KMS-11 (cell line): ENCODE data around the gene ABLIM1.

Experiments used
- H2AFZ ChIP-seq: fragments of 200-600 bp; sonication (generic); 2 replicates; pipeline ENCODE4 v1.6.1; 2016; ENCODE audit warnings: antibody characterized with exemption, mixed run types, low read depth
- H3K27ac ChIP-seq: fragments of 200-600 bp; sonication (generic); 2 replicates; pipeline ENCODE4 v1.6.1; 2016; ENCODE audit warnings: mild to moderate bottlenecking, mixed run types
- H3K27me3 ChIP-seq: fragments of 200-600 bp; sonication (generic); 2 replicates; pipeline ENCODE4 v1.6.1; 2017; ENCODE audit warnings: mild to moderate bottlenecking, low read depth, mixed run types, moderate library complexity; ENCODE audit not compliant: insufficient read depth
- H3K36me3 ChIP-seq: fragments of 200-600 bp; sonication (generic); 2 replicates; pipeline ENCODE4 v1.6.1; 2017; ENCODE audit warnings: mild to moderate bottlenecking, mixed run types; ENCODE audit not compliant: insufficient read depth
- H3K4me1 ChIP-seq: fragments of 200-600 bp; sonication (generic); 2 replicates; pipeline ENCODE4 v1.6.1; 2016; ENCODE audit warnings: mild to moderate bottlenecking, low read depth, mixed run types; ENCODE audit not compliant: poor library complexity, severe bottlenecking
- H3K4me2 ChIP-seq: fragments of 200-600 bp; sonication (generic); 2 replicates; pipeline ENCODE4 v1.7.0; 2016; ENCODE audit warnings: mild to moderate bottlenecking, mixed run types
- H3K4me3 ChIP-seq: fragments of 200-600 bp; sonication (generic); IDR thresholded peaks from 2 replicates; pipeline ENCODE4 v1.6.1; 2017; ENCODE audit warnings: low read depth, low read length, mixed read lengths; ENCODE audit not compliant: insufficient read depth
- H3K79me2 ChIP-seq: fragments of 200-600 bp; sonication (generic); 2 replicates; pipeline ENCODE4 v1.6.1; 2016; ENCODE audit warnings: low read depth, mixed run types; ENCODE audit not compliant: insufficient read depth
- H3K9ac ChIP-seq: fragments of 200-600 bp; sonication (generic); 2 replicates; pipeline ENCODE4 v1.6.1; 2016; ENCODE audit warnings: mild to moderate bottlenecking, mixed run types
- H4K20me1 ChIP-seq: fragments of 200-600 bp; sonication (generic); 2 replicates; pipeline ENCODE4 v1.6.1; 2016; ENCODE audit warnings: mild to moderate bottlenecking, mixed run types; ENCODE audit not compliant: insufficient read depth
- TF ChIP-seq, protein P1 (sequence below): fragments of 200-600 bp; sonication (generic); conservative IDR thresholded peaks from 2 replicates; pipeline ENCODE4 v1.6.1; 2017; ENCODE audit warnings: low read depth, mild to moderate bottlenecking, antibody characterized with exemption, low read length, moderate library complexity, mixed read lengths

Gene ABLIM1

DNA sequence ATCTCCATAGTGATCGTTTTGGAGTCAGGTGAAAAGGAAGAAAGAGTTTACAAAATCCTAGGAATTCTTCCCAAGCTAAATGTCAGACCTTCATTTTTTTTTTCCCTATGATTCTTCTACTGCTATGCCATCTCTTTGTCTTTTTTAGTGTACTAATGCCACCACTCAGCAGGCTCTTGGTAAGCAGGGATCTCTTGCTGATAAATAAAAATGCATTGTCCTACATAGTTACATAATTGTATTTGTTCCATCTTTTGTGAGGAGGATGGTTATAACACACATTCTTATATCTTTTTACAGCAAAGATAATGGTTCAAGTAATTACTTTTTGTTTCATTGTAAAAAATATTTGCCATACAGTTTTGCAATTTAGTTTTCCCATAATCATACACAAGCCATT lies 217.0 kb downstream of the ABLIM1 start:
- TF ChIP-seq, protein P1, sequence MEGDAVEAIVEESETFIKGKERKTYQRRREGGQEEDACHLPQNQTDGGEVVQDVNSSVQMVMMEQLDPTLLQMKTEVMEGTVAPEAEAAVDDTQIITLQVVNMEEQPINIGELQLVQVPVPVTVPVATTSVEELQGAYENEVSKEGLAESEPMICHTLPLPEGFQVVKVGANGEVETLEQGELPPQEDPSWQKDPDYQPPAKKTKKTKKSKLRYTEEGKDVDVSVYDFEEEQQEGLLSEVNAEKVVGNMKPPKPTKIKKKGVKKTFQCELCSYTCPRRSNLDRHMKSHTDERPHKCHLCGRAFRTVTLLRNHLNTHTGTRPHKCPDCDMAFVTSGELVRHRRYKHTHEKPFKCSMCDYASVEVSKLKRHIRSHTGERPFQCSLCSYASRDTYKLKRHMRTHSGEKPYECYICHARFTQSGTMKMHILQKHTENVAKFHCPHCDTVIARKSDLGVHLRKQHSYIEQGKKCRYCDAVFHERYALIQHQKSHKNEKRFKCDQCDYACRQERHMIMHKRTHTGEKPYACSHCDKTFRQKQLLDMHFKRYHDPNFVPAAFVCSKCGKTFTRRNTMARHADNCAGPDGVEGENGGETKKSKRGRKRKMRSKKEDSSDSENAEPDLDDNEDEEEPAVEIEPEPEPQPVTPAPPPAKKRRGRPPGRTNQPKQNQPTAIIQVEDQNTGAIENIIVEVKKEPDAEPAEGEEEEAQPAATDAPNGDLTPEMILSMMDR, result no peak
- H3K4me3 ChIP-seq, result no peak overlapping the region

DNA sequence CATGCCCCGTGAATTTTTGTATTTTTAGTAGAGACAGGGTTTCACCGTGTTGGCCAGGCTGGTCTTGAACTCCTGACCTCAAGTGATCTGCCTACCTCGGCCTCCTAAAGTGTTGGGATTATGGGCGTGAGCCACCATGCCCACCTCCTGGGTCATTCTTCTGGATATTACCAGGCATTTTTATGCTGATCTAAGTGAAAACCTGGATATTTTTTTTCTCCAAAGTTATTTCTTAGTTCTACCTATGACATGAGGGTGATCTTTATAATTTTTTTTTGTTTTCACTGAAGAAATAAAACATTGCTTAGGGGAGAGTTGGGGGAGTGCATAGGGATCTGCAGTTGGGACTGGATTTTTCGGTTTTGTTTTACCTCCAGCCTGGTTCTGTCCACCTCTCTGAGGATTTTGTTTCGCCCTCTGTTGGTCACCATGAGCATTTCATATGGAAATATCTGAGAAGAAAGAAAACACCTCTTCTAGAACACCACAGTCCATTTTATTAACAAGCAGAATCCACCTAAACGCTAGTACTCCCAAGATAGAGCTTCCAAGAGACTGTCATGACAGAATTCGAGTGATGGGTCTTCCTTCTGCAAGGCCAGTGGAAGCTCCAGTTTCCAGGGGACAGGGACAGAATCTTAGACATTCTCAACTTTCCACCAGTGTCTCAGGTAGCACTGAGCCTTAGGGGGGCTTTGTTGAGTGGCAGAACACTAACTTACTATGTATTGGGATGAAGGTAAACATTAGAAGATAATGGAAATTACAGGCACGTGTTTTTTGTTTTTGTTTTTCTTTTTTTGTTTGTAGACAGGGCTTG lies 220.4 kb downstream of the ABLIM1 start:
- Histone ChIP-seq H3K79me2 (no peaks in the 10 kb centered on the region), H3K4me1 (no peaks in the 10 kb centered on the region), H4K20me1 (no peaks in the 10 kb centered on the region), H3K36me3 (no peaks in the 10 kb centered on the region), H3K4me2 (no peak overlapping the region), H3K27ac (no peak overlapping the region), H3K4me3 (no peak overlapping the region), H3K9ac (no peak overlapping the region), H3K27me3 (no peaks in the 10 kb centered on the region), H2AFZ (no peak overlapping the region)
- TF ChIP-seq, protein P1, result peak; percentile 54; the same call in 1 of the 2 replicates

More for the DNA sequence above, 217.0 kb downstream of the ABLIM1 start:
- Histone ChIP-seq H3K27me3 (no peaks in the 10 kb centered on the region), H4K20me1 (no peaks in the 10 kb centered on the region), H3K9ac (no peak overlapping the region), H3K4me2 (no peak overlapping the region), H3K27ac (no peak overlapping the region), H3K79me2 (no peaks in the 10 kb centered on the region), H3K36me3 (no peaks in the 10 kb centered on the region), H3K4me1 (no peaks in the 10 kb centered on the region), H2AFZ (no peak overlapping the region)

DNA sequence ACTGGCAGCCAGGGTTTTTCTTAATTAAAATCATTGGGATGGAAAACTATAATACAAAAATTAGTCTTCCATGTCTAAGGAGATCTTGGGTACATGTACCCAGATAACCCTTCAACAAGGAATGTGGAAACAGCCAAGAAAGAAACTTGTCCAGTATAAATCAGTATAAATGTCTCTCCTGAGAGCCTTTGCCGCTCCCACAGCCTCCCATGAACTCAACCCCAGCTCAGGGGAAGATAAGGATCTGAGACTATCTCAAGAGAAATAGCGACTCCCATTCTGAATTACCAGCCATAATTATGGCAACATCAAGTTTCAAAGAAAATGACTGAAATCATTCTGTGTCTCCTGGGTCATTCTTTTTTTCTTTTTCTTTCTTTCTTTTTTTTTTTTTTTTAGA lies 221.1 kb downstream of the ABLIM1 start:
- Histone ChIP-seq H3K27me3 (no peaks in the 10 kb centered on the region), H3K9ac (no peak overlapping the region), H3K79me2 (no peaks in the 10 kb centered on the region), H3K4me2 (no peak overlapping the region), H3K4me1 (no peaks in the 10 kb centered on the region), H2AFZ (no peak overlapping the region), H3K27ac (no peak overlapping the region), H3K36me3 (no peaks in the 10 kb centered on the region), H4K20me1 (no peaks in the 10 kb centered on the region), H3K4me3 (no peak overlapping the region)
- TF ChIP-seq, protein P1, result no peak

DNA sequence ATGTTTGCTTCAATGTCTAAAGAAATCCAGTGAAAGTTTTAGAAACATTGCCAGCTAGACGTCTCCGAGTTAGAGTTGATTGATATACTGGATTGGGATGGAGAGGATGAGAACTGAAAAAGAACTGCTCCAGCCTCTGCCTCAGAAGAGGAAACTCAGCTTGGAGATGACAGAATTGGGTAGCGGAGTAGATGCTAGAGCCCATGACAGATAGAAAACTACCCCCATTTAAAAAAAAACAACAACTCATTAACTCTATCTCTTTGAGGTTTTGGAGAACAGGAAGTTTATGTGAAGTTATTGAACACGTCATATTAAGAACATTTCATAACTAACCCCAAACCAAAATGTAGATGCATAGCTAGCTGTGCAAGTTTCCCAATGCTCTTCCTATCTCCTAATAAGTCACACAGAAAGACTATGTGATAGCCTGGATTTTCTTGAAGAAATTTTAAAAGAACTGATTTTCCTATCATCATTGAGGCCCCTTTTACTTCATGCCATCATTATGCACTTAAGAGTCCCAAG lies 225.4 kb downstream of the ABLIM1 start:
- no peak overlapping the region for H2AFZ ChIP-seq
- no peaks in the 10 kb centered on the region for H3K27me3 ChIP-seq
- no peak overlapping the region for H3K27ac ChIP-seq
- H3K4me1 ChIP-seq, result no peaks in the 10 kb centered on the region
- no peak overlapping the region for H3K9ac ChIP-seq
- no peak overlapping the region for H3K4me2 ChIP-seq
- no peak overlapping the region for H3K4me3 ChIP-seq
- H3K36me3 ChIP-seq, result no peaks in the 10 kb centered on the region
- H4K20me1 ChIP-seq, result no peaks in the 10 kb centered on the region
- TF ChIP-seq, protein P1, result no peak
- no peaks in the 10 kb centered on the region for H3K79me2 ChIP-seq
